Mononuclear cell (primary cell): ENCODE data around the gene ITPR3. TPM values are rescaled to one million over a fixed set of nuclear protein-coding genes. Genes with fewer than 3 reads are reported as not detected.

Source experiments
- H3K27me3 ChIP-seq: 2 replicates; pipeline ENCODE4 v1.6.0; 2011; ENCODE audit warnings: low read length, control low read depth; ENCODE audit not compliant: insufficient read depth
- H3K4me1 ChIP-seq: 2 replicates; pipeline ENCODE4 v1.5.1; 2011; ENCODE audit warnings: mild to moderate bottlenecking, low read length, control low read depth; ENCODE audit not compliant: insufficient read depth
- H3K4me3 ChIP-seq: 2 replicates; pipeline ENCODE4 v1.5.1; 2011; ENCODE audit warnings: mild to moderate bottlenecking, low read length, moderate library complexity
- H3K9me3 ChIP-seq: 2 replicates; pipeline ENCODE4 v1.5.1; 2011; ENCODE audit warnings: low read depth, mild to moderate bottlenecking, control low read depth, low read length
- total RNA-seq: library from RNA; depleted of rRNA; stranded (reverse); fragments of >200 nt; gene quantifications from one replicate; pipeline ENCODE4 v1.2.3, GENCODE V29; 2012

ITPR3 gene
- total RNA-seq, result 13.6 TPM

DNA sequence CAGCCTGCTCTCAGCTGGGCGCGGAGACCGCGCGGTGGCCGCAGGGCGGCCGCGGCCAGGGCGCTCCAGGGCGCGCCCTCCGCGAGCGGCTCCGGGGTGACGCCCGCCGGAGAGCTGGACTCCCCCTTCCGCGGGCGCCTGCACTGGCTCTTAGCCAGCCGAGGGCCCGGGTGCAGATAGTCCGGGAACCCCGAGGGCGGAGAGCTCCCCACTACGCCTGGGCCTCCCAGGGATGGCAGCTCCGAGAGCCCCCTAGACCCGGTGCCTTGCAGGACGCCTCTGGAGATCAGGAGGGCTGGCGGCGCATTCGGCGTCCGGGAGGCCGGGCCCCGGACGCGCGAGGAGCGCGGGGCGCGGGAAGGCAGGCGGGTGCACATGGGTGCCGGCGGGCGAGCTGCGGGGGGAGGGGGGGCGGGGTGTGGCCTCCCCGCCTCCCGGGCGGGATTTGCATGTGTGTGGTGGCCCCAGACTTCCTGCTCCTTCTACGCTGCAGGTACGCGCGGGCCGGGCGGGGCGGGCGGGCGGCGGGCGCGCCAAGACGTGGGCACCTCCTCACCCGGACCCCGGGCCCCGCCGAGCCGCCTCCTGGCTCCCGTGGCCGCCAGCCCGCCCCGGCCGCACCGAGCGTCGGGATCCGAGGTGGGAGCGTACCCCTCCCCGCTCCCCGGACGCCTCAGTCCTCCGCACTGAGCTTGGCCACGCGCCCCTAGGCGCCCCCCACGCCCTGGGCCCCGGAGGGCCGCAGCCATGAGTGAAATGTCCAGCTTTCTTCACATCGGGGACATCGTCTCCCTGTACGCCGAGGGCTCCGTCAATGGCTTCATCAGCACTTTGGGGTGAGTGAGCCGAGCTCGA lies at the start of gene ITPR3:
Gene ITPR3, plus strand, starts transcription at position 467 of the 855 bp plus-strand sequence. Its CDS starts 281 bp downstream, at position 748.
- Histone ChIP-seq H3K27me3 (peaks cover 6% of the 10 kb centered on the region), H3K4me3 (peak within 1 kb of the TSS; percentile 65), H3K9me3 (no peaks in the 10 kb centered on the region), H3K4me1 (peaks cover 34% of the 10 kb centered on the region)

DNA sequence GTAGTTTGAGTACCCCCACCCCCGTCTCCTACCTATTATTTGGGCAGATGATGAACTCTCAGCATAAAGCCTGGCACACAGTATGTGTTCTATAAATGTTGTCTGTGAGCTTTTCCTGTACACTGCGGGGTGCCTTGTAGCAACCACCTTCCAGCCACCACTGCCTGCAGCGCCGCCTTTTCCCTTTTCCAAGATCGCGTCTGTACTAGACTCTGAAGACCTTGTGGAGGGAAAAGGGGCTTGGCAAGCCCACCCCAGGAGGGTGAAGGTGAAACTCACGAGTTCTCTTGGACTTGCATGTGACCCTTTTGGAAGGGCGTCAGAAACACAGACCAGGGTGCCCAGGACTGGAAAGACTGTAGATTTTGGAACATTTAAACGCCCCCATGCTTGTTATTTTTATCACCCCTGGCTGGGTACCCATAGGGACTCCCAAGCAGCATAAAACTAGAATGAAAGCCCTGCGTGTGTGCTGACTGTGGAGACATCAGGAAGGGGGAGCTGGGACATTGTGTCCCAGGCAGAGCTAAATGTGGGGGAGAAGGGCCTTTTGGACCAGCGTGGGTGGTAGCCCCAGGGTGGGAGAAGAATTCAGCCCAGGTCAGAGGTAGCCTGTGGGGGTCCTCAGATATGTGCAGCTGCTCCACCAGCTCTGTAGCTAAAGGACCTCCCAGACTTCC lies 49.3 kb upstream of the ITPR3 start:
- no peaks in the 10 kb centered on the region for H3K27me3 ChIP-seq
- peak overlapping the region; percentile 64 for H3K4me3 ChIP-seq
- H3K9me3 ChIP-seq, result no peaks in the 10 kb centered on the region
- peaks cover 24% of the 10 kb centered on the region for H3K4me1 ChIP-seq

- no peaks in the 10 kb centered on the region for H3K27me3 ChIP-seq
- H3K4me3 ChIP-seq, result no peak overlapping the region
- H3K9me3 ChIP-seq, result no peaks in the 10 kb centered on the region
- H3K4me1 ChIP-seq, result peaks cover 51% of the 10 kb centered on the region
These were observed 45.9 kb upstream of the ITPR3 start for GRCh38 chr6:33575211-33575610.

DNA sequence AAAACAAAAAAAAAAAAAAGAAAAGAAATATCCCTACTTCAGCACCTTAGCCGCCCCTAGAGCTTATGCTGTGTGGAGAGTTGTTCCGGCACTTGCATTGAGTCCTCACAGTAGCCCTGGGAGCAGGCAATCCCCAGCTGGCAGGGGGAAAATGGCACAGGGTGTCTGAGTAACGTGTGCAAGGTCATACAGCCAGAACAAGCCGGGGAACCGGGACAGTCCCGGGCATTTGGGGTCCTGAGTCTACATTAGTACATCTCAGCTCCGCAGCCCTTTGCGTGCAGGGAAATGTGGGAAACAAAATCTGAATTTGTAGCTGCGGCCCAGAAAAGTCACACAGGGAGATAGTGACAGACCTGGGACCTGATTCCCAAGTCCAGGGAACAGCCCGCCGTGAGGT lies 44.5 kb upstream of the ITPR3 start:
- no peaks in the 10 kb centered on the region for H3K27me3 ChIP-seq
- H3K4me1 ChIP-seq, result peaks cover 46% of the 10 kb centered on the region
- no peaks in the 10 kb centered on the region for H3K9me3 ChIP-seq
- H3K4me3 ChIP-seq, result no peak overlapping the region

DNA sequence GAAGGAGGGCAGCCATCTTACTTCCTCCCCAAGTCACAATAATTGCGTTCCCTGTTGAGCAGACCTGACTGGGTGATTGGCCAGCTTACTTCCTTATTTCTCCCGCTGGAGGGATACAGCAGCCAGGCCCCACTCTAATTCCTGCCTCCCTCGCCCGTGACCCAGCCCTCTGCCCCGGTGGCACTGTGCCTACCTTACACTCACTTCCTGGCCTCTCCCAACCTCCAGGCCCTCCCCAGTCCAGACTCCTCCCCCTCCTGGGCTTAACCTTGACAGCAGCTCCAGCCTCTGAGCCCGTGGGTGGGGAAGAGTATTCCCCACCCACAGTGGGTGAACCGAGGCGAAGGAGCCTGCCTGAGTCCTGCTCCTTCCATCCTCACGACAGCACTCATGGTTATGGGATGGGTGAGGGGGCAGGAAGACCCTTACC lies 44.0 kb upstream of the ITPR3 start:
- H3K4me3 ChIP-seq, result no peak overlapping the region
- no peaks in the 10 kb centered on the region for H3K9me3 ChIP-seq
- H3K27me3 ChIP-seq, result no peaks in the 10 kb centered on the region
- peaks cover 42% of the 10 kb centered on the region for H3K4me1 ChIP-seq

DNA sequence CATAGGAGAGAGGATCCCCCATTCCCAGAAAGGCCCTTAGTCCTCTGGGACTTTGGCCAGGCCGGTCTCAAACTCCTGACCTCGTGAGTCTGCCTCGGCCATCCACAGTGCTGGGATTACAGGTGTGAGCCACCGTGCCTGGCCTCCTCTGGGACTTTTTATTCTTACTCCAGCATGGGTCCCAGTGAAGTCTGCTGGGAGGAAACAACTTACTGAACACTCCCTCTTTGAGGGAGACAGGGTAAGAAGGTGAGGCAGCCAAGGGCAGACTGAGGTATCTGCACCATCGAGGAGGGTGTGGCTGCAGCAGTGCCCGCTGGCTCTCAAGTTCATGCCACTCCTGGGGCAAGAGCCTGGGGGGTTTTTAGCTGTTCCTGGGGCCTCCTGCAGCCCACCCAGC lies 43.4 kb upstream of the ITPR3 start:
- H3K4me1 ChIP-seq, result peaks cover 39% of the 10 kb centered on the region
- no peaks in the 10 kb centered on the region for H3K9me3 ChIP-seq
- H3K27me3 ChIP-seq, result no peaks in the 10 kb centered on the region
- no peak overlapping the region for H3K4me3 ChIP-seq

DNA sequence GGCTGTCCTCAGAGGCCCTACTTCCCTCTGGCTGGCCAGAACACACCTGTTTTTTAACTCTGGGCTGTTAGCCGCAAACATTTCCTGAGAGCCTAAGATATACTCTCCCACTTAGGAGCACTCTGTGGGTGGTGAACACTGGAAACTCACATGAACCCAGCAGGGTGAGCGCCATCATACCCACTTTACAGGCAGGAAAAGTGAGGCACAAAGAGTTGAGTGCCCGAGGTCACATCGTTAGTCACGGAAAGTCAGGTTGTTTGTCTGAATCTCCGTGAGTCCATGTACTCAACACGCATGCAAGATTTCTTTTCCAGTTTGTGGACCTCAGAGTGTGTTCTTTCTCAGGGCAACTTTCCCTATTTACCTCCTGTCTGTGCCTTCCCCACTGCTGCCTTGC lies 43.0 kb upstream of the ITPR3 start:
- peaks cover 39% of the 10 kb centered on the region for H3K4me1 ChIP-seq
- H3K9me3 ChIP-seq, result no peaks in the 10 kb centered on the region
- no peaks in the 10 kb centered on the region for H3K27me3 ChIP-seq
- peak overlapping the region; percentile 75 for H3K4me3 ChIP-seq

DNA sequence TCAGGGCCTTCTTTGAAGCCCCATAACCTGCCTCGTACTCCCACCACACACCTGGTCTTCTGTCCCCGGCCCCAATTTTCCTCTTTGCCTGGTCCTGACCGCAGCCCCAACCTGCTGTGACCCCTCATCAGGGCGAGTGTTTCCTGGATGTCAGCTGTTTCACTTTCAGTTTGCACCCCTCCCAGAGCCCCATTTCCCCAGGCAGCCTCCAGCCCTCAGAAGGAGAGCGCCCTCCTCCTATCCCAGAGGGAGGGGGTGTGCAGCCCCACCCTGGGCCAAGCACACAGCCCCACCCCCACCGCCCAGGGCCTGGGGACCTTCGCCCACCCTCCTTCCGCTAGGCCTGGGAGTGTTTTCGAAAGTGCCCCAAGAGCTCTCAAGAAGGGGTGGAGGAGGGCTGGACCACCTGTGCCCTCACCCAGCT lies 42.5 kb upstream of the ITPR3 start:
- peak overlapping the region; percentile 75 for H3K4me3 ChIP-seq
- H3K27me3 ChIP-seq, result no peaks in the 10 kb centered on the region
- H3K9me3 ChIP-seq, result no peaks in the 10 kb centered on the region
- H3K4me1 ChIP-seq, result peaks cover 39% of the 10 kb centered on the region

DNA sequence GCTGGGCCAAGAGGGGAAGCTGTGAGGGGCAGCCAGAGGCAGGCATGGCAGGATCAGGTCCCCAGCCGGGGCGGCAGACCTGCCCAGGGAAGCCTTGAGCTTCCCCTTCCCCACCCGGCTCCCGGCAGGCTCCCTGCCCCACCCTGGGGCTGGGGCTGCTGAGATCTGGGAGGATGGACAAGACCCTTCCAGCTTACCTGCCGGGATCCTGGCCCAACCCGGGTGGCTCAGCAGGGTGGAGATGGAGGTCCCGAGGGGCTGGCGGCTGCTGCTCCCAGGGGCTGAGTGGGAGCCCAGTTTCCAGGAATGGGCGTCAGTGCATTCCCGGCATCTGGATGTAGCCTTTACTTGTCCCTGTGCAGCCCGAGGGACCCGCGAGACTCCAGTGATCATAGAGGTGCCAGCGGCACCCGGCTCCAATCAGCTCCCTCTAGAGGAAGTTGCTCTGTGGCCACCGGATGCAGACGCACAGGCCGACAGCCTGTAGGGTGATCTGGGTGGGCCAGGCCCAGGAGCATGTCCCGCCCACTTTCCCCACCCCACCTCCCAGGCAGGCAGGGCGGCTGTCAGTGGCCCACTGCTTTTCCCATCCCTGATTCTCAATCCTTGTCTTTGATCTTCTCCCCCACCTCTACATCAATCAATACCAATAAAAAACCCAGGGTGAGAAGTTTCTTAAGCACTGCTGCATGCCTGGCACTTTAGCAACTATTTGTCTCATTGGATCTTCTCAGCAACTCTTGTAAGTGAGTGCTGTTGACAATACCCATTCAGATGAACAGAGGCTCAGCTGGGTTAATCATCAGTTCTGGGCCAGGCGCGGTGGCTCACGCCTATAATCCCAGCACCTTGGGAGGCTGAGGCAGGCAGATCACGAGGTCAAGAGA lies 41.1 kb upstream of the ITPR3 start, which contains the start of gene BAK1:
Gene BAK1, minus strand, starts transcription at position 449 of the 887 bp plus-strand sequence. CDS start 2,672 bp downstream, outside the sequence.
- no peaks in the 10 kb centered on the region for H3K27me3 ChIP-seq
- peaks cover 41% of the 10 kb centered on the region for H3K4me1 ChIP-seq
- H3K9me3 ChIP-seq, result no peaks in the 10 kb centered on the region
- H3K4me3 ChIP-seq, result peak within 1 kb of the TSS; percentile 75

- H3K9me3 ChIP-seq, result no peaks in the 10 kb centered on the region
- peaks cover 52% of the 10 kb centered on the region for H3K4me1 ChIP-seq
- H3K4me3 ChIP-seq, result no peak overlapping the region
- no peaks in the 10 kb centered on the region for H3K27me3 ChIP-seq
These were observed 39.9 kb upstream of the ITPR3 start for GRCh38 chr6:33581186-33581585.

- no peaks in the 10 kb centered on the region for H3K9me3 ChIP-seq
- no peaks in the 10 kb centered on the region for H3K27me3 ChIP-seq
- no peak overlapping the region for H3K4me3 ChIP-seq
These were observed 37.4 kb upstream of the ITPR3 start for GRCh38 chr6:33583591-33584155.

GRCh38 chr6:33584700-33585402 lies 36.3 kb upstream of the ITPR3 start:
- Histone ChIP-seq H3K4me1 (peaks cover 21% of the 10 kb centered on the region), H3K9me3 (no peaks in the 10 kb centered on the region), H3K4me3 (no peak overlapping the region), H3K27me3 (no peaks in the 10 kb centered on the region)

More at GRCh38 chr6:33583591-33584155, 37.4 kb upstream of the ITPR3 start:
- peaks cover 30% of the 10 kb centered on the region for H3K4me1 ChIP-seq

DNA sequence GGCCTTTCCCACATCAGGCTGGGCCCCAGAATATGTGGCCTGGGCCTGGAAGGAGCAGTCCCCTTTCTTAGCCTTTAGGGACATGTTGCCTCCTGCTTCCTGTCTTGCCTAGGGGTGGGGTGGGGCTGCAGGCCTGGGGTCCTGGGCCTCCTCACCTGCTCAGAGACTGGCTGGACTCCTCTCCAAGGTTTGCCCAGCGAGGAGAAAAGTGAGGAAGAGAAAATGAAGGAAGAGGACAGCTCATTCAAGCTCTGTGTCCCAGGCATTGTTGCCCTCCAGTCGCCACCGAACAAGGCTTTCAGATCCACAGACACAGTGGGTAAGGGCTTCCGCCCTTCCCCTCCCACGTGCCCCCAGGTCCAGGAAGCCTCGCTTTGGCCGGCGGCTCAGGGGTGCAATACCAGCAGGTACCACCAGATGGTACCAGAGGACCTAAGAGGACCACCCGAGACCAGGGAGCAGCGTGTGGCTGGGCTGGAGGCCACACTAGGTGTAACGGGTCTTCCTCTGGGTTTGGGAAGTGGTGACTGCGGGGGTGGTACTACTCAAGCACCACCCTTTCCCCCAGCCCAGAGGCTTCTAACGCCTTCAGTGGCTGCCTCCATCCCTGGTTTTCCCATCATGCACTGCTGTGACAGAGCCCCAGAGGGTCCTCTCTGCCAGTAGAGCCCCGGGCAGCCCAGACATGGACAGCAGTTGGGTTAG lies 35.6 kb upstream of the ITPR3 start:
- H3K27me3 ChIP-seq, result no peaks in the 10 kb centered on the region
- no peak overlapping the region for H3K4me3 ChIP-seq
- no peaks in the 10 kb centered on the region for H3K9me3 ChIP-seq
- peaks cover 16% of the 10 kb centered on the region for H3K4me1 ChIP-seq
